NCI-H1694 treated with DMSO at 0.1 percent for 48 hours (cell line): Measurements from ENCODE around the gene LTA4H.
A peak's percentile ranks its signal among the peaks of the same experiment; 100 is the strongest.
"Not testable (repeated sequence)": the region's sequence is repeated elsewhere in the genome, so short reads cannot be mapped to it uniquely, and the experiment has no call there.

Source experiments
- DNase-seq: peaks from one replicate; lab custom pipeline; 2025; lab: John Stamatoyannopoulos, UW

Gene LTA4H

DNA sequence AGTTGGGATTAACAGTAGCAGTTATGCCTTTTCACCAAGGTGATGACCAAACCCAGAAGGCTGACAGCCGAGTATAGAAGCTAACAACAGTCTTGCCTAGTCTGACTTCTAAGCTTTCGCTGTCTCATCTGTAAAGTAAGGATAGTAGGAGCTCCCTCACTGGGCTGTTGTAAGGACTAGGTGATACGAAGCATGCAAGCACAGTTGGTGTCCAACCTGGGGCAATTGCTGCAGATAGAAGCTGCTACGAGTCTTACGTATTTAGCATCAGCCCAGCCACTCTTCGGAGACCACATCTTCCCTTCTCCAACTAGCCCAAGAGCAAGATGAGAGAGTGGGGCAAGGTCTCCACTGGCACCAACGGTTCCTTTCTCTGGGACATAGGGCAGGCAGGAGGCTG lies 45.3 kb downstream of the LTA4H start:
- no peak for DNase-seq

DNA sequence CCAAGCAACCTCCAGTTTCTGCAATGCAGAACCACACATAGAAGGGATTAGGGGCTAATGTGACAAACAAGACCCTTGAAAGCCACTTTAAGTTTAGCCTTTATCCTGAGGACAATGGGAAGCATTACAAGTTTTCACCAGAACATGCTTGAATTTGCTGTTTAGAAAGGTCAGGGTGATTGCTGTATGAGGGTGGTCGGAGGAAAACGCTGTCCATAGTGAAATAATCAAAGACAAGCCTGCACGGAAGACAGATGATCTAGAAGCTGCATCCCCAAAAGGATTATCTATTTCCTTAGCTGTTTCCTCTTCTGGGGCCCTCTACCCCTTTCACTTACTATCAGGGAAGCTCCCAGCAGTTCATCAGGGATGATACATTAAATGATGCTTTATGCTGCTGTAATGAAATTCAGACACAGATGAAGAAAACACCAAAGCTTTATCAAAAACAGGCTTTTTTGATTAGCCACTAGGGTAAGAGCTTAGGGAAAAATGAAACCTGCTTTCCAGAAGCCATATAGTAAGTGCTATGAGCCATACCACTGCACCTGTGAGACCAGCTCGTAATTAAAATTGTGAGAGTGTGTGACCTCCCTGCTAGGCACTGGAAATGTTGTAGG lies 45.8 kb downstream of the LTA4H start:
- no peak for DNase-seq

GRCh38 chr12:95988506-95989275 lies 46.7 kb downstream of the LTA4H start:
- DNase-seq = no peak

DNA sequence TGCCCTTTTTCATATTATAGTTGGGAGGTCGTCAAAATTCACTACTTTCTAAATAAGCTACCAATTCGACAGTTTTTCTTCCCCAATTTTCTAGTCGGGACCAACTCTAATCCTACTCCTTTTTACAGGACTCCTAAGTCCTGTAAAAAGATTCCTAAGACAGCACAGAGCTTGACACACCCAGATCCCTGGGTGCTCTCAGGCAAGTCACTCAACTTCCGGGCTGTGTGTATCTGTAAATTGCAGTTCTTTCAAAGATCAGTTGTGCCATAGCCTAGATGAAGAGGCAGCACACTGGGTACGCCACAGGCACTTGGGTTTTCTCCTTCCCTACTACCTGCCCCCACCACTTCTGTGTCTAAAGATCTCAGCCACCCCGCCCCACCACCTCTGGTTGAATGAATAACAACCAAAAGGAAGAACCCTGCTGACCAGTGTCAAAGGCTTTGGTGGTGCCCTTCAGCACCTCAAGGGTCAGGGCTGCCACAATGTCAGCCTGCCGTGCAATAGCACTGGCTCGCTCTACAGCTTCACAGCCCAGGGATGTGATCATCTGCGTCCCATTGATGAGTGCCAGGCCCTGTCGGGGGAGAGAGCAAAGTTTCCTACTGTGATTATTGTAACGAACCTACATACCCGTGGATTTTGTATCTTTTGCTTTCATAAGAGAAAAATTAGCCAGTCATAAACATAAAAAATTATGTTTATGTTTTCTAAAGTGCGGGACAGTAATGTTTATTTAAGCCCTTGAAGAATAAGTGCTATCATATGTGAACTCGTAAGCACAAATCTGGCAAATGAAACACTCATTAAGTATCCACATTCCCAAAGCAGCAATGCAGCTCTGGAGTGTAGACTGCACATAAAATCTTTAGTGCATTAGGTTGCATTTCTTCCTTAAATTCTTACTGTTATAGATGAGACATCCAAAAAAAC lies 48.5 kb downstream of the LTA4H start:
- no peak for DNase-seq

DNA sequence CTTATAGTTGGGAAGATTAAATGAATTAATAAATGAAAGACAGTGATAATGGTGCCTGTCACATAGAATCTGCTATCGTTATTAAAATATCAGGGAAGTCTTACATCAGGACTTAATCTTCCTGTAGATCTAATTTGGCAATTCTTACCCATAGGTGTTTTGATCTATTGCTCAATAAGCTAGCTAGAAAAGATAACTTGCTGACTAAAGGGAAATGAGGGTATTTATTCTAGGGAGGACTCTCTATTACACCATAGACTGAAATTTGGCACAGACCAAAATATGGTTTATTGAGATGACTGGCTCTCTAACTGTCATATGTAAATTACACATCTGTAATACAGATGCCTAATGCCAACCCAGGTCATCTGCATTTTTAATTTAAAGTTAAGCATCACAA lies 50.7 kb downstream of the LTA4H start:
- no peak for DNase-seq

DNA sequence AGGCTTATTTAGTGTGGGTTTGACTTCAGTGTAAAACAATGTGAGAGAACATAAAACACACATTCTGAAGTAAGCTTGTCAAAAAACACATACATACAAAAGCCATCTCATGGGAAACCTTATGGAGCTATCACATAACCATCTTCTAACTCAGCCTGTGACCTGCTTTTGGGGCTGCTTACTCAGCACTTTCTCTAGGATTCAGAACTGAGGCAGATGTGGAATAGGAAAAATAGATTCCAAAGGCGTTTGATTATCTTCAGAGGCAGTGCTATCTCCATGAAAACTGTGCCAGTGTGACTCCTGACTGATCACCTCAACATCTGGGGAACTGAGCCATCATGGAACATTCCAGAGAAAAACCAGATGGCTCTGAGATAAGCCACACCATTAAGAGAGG lies 52.8 kb downstream of the LTA4H start:
- DNase-seq = no peak

DNA sequence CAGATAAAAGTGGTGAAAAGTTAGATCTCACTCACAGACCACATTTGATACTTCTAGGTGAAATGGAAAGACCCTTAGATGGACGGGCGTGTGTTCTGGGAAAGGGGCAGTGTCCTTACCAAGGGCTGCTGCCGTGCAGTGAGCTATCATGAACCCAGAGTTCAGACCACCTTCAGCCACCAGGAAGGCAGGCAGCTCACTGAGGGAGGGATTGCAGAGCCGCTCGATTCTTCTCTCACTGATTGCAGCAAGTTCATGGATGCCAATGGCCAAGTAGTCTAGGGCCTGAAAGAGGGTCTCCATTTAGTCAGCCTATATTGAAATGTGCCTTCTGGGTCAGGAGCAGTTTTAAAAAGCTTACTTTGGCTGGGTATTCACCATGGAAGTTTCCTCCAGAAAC lies 55.0 kb downstream of the LTA4H start:
- DNase-seq = no peak

DNA sequence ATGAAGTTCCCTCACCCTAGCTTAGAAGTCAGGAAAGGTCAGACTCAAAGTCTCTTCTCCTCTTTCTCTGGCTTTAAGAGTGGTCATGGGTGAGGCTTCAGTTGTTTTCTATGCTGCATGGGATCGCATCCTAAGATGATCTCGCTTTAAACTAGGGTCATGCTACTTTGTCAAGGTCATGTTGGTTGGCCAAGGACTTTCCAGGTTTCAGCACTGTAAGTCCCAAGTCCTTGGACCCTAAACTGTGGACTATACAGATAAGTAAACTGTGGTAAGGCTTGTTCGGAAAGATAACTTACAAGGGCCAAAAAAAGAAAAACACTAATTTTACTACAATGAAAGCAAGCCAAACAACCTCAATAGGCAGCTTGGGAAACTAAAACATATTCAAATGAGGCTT lies 56.6 kb downstream of the LTA4H start:
- DNase-seq = no peak

DNA sequence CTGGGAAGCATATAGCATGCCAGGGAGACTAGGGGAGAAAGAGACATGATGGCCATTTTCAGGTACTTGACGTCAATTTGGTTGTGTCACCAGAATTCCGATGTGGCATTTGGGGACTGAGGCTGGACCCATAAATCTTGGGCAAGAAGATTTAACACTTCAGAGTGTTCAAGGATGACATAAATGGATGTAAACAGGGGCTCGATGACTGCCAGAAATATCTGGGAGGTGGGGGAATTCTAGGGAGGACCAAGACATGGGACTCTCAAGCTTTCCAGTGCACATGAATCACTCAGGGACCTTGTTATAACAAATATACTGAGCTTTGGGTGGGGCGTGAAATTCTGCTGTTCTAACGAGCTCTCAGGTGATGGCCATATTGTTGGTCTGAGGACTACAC lies 57.0 kb downstream of the LTA4H start:
- no peak for DNase-seq

DNA sequence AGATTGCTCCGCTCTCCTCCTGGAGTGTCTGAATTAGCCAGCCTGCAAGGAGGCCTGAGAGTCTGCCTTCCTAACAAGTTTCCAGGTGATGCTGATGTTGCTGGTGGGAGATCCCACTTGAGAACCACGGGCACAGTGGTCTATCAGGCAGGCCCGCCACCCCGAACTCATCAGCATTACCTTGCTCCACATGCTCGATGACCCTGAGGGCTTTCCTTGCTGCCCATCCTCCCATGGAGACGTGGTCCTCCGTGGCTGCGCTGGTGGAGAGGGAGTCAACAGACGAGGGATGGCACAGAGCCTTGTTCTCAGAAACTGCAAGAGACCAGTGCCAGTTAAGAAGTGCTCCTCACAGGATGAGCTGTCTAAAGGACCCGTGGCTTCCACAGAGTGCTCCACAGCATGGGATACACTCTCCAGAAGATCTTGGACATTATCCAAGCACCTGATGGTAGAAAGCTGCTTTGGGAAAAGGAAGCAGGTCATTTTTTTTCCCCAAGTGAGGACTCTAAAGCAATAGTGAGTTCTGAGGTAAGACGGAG lies 57.6 kb downstream of the LTA4H start:
- DNase-seq = no peak

DNA sequence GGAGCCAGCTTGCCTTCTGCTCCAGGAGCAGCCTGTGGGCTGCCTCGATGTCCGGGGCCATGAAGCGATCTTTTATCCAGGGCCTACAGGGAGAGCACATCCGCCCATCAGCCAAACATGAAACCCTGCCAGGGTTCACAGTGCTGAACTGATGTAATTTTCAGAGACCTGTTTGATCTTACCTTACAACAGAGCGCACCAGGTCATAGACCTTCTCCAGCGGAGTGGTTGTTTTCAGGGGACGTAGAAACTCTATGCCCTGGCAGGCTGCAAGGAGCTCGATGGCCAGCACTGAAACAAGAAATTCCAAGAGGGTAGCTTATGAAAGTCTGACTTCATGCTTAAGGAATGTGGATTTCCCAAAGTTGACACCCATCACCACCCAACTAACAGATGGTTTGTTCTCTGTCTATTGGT lies 59.0 kb downstream of the LTA4H start:
- DNase-seq = no peak

- DNase-seq = no peak
Observed at GRCh38 chr12:95975491-95975890, 59.9 kb downstream of the LTA4H start.

DNA sequence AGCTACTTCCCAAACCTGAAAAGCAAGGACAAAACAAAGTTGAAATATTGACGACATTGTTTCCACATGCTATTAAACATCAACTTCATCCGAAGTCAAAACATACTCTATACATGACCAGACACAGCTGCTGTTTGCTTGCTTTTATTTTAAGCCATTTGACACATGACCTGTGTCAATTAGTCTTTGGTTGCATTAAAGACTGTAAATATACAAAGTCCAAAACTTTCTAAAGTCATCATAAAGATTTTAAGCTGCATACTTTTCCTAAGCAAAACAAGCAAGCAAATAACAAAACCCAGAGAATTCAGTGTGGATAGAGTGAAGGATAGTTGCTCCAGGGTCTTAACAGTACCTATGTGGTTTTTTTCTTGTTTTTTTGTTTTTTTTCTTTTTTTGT lies 61.0 kb downstream of the LTA4H start:
- no peak for DNase-seq

DNA sequence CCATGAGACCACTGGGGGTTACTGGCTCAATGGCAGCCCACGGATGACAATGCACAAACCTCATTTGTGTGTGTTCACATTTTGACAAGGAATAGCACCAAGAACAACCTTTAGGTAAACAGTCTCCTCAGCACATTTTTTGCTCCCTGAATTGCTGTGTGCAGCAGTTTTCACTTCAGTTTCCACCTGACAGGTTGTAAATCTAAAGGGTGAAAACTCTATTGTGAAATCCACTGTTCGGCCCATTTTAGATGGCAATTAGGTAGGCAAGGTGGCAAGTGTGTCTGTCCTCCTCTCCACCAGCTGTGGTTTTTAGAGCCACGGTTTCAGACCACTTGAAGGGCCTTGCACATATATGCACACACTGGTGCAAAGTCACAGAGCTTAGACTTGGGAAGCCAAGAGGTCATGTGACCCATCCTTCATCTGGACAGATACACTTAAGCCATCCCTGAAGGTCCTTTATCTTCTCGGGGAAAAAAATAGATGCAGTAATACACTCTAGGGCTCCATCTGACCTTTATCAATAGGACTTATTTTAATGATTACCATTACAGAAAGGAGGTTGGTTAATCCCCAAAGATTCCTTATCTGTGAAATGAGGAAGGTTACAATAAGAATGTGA lies 62.4 kb downstream of the LTA4H start:
- DNase-seq = no peak

- no peak for DNase-seq
Observed at GRCh38 chr12:95970905-95971304, 64.5 kb downstream of the LTA4H start.

- DNase-seq = not testable (repeated sequence)
Observed at GRCh38 chr12:95969116-95969515, 66.3 kb downstream of the LTA4H start.

- no peak for DNase-seq
Observed at GRCh38 chr12:95967301-95967700, 68.1 kb downstream of the LTA4H start.

- DNase-seq = no peak
Observed at GRCh38 chr12:95966287-95966870, 69.0 kb downstream of the LTA4H start.

- DNase-seq = no peak
Observed at GRCh38 chr12:95963096-95963495, 72.3 kb downstream of the LTA4H start.

- no peak for DNase-seq
Observed at GRCh38 chr12:95962222-95962621, 73.2 kb downstream of the LTA4H start.

GRCh38 chr12:95960241-95960640 lies 75.1 kb downstream of the LTA4H start:
- no peak for DNase-seq

DNA sequence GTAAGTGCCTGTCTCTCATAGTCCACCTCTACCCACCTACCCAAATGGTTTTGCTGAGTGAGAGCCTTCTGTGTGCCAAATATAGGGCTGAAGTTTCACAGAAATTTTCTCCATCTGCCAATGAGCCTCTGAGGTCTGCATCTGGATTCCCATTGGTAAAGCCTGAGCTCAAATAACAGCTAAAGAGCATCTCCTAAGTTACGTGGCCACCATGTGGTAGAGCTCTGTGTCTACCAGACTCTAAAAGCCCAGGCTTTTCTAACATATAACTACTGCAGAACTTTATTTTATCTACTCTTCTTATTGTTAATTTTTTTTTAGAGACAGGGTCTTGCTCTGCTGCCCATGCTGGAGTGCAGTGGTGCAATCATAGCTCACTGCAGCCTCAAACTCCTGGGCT lies 76.3 kb downstream of the LTA4H start:
- DNase-seq = peak; percentile 24
